GM21515 (cell line): Measurements from ENCODE around the gene BCL2L11.

Experiments used
- ATAC-seq: cut with Tn5 transposase; IDR thresholded peaks from one replicate; pipeline ENCODE4 v1.9.1; 2021; ENCODE audit not compliant: unreplicated experiment

Gene BCL2L11

DNA sequence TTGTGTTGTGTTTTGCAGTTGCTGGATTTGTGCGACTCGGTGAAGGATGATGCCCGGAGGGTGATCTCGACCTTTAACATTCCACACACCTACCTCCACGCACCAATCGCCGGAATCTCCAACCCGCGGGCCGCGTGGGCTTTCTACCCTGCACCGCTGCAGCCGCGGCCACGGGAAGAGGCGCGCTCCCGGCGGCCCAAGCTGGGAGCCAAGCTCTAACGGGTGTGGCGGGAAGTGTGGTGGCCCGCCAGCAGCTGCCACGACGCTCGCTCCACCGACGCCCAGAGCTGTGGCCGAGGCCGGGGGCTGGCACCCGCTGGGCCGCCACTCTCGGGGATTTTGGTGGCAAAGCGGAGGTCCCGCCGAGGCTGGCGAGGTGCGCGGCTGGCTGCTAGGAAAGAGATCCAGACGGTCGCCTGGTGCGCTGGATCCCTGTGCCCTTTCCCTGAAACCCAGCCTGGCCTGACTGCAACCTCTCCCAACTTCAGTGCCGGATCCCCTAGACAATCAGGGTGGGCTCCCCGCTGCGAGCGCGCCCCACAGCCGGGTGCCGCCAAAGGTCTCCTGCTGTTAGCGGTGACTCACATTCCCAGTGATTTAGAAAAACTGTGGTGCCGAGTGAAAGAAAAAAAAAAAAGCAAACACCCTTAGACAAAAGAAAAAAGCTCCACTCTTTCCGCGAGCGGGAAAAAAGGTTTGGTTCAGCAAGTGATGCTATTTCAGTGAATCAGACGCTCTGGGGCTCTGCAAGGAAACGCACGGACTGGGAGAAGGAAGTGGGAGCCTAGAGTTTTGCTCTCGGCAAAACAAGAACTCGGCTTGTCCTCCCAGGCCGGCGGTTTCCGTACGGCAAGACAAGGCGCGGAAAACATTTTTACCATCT is 2.9 kb upstream of the BCL2L11 start:
- no peak for ATAC-seq

DNA sequence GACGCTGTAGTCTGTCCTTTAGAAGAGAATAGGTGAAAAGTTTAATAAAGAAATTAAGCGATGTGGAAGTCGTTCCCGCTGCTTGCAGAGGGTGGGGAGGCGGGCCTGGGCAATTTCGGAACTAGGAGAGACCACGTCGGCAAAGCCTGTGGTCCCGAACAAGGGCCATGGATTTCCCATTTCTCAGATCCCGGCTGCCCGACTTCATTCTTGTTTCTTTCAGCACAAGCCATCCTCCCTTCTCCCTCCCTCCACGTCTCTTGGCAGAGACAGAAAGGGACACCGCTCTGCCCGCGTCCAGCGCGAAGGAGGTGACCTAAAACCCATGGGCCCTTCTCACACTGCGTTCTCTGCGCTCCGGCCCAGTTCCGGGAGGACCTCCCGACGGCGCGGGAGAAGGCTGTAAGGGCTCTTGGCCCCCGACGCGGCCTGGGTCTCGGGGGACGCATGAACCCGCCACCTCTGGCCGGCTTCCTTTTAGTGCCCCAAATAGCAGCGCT is 2.2 kb upstream of the BCL2L11 start:
- no peak for ATAC-seq

DNA sequence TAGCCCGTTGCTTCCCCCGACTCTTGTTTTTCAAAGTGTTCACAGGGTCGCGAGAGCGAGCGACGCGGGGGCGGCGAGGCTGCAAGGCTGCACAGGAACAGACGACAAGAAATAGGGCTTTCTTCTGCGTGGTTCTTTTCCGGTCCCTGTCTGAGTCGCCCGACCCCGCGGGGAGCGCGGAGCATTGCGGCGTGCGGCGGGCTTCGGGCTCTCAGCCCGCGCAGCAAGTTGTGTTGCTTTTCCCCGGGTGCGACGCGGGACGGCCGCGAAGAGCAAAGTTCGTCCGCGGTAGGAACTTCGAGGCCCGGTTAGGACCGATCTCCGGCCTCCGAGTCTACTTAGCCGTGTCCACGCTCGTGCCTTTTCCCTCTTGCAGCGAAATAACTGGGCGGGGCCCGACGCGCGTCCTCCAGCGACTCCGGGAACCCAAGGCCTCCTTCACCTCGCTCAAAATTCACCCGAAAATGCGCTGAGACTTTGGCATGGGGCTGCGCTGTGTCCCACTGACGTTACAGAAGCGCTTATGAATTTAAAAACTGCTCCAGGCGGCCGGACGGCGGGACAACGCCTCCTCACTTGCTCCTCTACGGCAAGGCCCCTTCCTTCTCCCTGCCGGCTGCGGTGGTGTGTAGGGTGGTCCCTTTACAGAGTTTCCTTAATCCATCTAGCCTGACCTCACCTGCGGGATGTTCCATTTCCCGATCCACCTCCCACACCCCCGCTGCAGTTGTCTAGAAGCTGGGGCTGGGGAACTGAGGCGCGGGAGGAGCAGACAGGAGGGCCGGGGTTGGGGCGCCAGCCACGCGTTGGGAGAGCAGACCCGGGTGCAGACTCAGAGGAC is 1.5 kb upstream of the BCL2L11 start:
- ATAC-seq = no peak

DNA sequence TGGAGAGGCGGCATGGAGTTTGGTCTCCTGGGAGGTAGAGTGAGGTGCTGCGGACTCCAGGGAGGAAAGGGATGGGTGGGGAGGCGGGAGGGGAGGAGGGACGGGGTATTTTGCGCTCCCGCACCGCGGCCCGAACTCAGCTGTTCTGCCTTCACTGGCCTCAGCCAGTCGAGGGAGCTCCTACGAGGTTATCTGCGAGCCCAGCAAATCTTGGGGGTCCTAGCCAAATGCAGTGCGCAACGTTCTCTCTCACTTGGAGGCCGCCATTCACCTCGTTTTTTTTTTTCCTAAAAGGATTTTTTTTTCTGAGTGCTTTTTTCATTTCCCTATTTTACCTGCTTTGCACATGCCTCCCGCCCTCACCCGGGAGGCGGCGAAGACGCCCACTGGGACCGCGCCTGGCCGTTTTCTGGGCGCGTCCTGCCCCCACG is 877 bp upstream of the BCL2L11 start:
- peak; percentile 2 for ATAC-seq

DNA sequence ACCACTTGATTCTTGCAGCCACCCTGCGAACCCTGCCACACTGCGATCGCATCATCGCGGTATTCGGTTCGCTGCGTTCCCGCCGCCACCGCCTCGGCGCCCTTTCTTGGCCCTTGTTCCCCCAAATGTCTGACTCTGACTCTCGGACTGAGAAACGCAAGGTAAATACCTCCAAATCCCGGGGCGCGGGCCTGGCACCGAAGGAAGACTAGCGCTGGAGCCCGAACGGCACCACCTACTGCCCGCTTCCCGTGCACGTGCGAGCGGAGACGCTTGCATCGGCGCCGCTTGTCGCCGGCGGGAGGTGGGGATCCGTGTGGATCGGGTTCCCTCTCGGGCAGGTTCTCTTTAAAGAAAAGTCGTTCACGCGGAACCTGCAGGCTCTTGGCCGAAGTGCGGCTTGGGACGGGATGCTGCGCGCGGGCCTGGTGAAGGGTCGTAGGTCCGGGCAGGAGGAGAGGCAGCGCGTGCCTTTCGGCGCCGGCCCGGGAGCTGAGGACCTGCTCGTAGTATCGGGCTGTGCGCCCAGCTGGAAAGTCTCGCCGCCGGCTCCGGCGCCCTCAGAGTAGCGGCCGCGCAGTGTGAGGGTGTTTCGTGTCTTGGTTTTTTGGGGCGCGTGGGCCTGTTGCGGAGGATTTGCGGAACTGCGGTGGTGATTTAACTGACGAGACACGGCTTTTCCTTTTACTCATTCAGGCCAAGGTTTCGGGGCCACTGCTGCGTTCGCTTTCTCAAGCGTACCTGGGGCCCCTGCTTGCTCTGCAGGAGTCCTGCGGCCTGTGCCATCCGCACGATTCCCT is 514 bp downstream of the BCL2L11 start:
- ATAC-seq = no peak

DNA sequence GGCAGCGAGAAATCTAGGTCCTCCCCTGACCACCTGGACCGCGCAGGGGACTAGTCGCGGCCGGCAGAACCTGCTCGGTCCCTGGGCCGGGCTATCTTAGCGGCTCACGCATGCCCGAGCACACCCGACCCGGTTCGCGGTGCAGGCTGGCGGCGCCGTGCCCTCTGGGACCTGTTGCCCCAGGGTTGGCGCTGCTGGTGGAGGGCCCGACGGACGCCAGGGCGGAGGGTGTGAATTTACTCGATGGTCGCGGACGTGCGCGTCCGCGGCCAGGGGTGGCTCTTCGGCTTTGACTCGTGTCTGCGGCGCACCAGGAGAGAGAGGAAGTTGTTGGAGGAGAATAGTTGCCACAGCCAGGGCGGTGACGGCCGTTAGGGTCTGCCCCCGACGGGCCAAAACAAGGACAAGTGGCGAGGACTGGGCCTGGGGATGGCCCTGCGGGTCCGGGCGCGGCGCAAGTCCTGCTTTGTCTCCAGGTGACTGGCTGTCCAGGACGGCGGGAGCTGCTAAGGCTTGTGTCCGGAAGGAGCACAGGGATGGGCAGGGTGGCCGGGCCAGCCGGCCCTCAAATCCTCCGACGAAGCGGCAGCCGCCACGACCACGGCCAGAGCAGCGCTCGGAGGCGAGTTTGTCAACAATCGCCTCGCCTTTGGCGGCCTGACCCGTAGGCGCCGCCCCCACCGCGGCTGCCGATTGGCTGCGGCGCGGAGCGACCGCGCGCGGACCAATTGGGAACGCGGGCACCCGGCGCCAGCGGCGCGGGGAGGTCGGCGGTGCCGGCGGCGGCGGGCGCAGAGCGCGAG is 1.3 kb downstream of the BCL2L11 start:
- peak; percentile 43 for ATAC-seq

DNA sequence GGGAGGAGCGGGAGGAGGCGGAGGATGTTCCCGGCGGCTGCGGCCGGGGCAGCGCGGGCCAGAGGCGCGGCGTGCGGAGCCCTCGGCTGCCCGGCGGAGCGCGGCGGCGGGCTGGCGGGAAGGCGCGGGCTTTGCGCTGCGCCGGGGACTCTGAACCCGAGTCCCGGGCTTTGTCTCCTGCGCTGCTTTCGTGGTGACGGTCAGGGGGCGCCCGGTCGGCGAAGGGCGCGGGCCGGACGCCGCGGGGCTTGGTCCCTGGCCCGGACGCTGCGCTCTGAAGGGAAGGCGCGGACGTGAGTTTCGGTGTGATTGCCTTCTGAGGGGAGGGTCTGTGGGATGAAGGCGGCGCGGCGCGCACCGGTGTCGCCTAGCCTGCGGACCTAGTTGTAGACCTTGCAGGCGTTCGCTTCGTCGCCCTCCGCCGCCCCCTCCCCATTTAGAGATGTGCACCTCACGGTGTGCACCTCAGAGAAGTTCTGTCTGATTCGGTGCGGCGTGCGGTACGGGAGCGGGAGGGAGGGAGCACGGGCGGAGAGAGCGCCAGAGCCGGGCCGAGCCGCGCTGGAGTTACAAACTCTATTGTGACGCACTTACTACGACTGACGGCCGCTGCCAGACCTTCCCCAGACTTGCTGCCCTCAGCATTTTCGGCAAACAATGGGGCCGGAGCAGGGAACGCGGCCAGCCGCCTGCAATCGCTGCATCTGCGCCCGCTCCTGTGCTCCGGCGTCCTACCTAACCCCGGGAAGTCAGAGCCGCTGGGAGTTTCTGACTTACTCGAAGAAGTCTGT is 2.1 kb downstream of the BCL2L11 start:
- peak; percentile 0 for ATAC-seq

DNA sequence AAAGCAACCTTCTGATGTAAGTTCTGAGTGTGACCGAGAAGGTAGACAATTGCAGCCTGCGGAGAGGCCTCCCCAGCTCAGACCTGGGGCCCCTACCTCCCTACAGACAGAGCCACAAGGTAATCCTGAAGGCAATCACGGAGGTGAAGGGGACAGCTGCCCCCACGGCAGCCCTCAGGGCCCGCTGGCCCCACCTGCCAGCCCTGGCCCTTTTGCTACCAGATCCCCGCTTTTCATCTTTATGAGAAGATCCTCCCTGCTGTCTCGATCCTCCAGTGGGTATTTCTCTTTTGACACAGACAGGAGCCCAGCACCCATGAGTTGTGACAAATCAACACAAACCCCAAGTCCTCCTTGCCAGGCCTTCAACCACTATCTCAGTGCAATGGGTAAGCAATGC is 3.0 kb downstream of the BCL2L11 start:
- ATAC-seq = no peak

DNA sequence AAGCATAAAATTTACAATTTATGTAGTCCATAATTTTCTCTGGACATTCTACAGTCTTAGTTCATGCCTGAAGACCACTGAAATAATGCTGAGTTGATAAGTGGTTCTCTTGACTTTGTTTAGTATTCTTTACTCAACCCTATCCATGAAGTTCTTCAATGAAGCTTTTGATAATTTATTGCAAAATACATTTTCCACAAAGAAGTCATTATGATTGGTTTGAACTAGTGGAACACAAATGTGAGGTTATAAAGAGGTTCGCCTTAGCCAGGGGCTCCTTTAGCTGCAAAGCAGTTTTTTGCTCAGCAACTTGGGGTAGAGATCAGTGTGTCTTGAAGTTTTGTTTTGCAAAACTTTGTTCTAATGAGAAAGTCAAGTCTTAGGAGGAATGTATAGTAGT is 5.9 kb downstream of the BCL2L11 start:
- ATAC-seq = no peak

DNA sequence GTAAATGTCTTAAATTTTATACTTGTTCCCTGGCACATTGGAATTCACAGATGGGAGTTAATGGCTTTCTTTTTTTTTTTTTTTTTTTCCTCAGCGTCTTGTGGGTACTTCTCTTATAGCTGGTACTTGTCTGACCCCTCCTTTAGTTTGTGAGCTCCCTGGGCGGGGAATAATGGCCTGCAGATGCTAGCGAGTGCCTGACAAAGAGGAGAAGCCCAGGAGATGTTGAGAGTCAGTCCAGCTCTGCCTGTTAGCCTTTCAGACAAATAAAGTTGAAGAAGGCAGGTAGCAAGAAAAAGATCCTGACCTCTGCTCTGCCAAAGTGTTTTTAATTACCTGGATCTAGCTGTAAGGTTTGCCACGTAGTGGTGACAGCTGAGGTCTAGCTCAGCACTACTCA is 6.6 kb downstream of the BCL2L11 start:
- no peak for ATAC-seq

DNA sequence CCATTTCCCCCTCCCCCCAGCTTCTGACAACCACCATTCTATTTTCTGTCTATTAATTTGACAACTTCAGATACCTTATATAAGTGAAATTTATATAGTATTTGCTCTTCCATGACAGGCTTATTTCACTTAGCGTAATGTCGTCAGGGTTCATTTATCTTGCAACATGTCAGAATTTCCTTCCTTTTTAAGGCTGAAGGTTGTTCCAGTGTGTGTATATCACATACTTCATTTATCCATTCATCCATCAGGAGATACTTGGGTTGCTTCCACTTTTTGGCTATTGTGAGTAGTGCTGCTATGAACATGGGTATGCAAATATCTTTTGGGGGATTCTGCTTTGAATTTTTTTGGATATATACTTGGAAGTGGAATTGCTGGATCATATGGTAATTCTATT is 7.4 kb downstream of the BCL2L11 start:
- ATAC-seq = no peak

DNA sequence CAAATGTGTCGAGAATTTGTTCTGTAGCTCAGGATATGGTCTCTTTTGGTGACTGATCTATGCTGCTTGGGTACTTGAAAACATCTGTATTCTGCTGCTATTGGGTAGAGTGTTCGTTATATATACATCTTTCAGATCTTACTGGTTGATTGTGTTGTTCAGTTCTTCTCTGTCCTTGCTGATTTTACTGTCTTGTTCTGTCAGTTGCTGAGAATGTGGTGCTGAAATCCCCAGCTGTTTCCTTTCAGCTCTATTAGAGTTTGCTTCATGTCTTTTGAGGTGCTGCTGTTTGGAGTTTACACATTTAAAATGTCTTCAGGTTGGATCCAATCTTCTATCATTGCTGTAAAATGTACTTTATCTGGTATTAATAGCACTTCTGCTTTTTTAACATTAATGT is 12.9 kb downstream of the BCL2L11 start:
- ATAC-seq = no peak

DNA sequence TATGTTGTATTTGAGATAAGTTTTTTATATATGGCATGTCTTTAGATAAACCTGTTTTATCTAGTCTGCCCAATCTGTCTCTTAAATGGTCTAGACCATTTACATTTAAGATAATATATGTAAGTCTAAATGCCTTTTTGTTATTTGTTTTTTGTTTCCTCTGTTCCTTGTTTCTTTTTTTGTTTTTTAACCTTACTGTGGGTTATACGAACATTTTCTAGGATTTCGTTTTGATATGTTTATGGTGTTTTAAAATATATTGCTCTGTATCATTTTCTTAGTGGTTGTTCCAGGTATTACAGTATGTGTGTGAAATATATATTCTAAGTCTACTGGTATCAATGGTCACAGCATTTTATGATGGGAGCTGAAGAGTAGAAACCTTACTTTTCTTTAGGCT is 13.3 kb downstream of the BCL2L11 start:
- ATAC-seq = no peak

DNA sequence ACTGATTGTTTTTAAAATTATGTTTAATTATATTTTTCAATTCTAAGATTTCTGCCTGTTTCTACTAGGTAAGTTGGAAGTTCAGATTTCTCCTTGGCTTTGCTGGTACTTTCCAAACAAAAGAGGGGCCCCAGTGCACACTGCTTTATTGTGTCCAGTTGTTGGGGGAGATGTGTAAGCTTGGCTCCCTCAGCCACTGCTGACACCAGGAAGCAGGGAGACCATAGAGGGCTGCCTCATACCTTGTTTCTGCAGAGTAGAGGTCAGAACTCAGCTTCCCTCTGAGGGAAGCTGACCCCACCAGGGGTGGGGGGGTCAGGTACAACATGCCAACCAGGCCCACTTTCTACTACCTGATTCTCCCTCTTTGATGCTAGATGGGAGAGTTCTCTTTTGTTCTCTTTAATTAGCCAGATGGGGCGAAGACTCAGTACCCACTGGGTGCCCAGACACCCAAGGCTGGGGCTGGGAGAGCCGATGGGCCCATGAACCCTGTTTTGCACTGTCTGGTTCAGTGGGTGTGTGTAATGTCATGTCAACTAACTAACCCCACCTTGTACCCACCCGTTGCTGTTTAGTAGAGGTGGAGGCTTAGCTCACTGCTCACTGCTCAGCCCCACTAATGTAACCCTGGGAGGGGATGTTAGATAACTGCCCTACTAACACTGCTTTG is 14.7 kb downstream of the BCL2L11 start:
- no peak for ATAC-seq

DNA sequence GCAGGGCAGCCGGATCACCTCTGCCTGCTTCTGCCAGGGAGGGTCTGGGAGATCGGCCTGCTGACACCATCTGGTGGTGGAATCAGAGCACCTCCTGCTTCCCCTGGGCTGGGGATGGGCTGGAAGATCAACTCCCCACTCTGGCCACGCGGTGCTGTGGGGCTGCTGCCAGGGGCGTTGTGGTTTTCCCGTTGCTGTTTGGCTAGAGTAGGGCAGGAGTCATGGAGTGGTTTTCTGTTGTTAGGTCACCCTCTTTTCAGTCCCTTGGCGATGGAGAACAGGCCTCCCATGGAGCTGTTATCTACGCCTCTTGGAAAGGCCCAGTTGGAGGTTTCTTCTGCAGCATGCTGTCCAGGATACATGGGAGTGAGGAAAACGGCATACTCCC is 15.2 kb downstream of the BCL2L11 start:
- ATAC-seq = no peak

DNA sequence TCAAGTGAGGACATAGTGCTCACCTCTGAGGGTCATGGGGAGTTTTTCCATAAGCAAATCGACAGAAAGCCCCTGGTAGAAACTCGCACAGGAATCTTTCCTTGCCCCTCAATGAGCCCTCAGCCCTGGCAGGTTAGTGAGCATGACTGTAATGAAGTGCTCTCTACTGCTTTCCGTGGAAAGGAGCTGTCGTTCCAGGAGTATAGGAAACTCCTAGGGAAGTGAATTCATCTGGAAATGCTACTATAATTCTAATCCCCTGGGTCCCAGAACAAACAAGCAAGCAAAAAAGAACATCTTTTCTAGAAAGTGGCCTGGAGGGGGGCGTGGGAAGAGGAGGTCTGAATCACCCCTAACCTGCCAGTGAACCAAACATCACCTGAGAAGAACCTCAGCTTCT is 18.1 kb downstream of the BCL2L11 start:
- no peak for ATAC-seq

DNA sequence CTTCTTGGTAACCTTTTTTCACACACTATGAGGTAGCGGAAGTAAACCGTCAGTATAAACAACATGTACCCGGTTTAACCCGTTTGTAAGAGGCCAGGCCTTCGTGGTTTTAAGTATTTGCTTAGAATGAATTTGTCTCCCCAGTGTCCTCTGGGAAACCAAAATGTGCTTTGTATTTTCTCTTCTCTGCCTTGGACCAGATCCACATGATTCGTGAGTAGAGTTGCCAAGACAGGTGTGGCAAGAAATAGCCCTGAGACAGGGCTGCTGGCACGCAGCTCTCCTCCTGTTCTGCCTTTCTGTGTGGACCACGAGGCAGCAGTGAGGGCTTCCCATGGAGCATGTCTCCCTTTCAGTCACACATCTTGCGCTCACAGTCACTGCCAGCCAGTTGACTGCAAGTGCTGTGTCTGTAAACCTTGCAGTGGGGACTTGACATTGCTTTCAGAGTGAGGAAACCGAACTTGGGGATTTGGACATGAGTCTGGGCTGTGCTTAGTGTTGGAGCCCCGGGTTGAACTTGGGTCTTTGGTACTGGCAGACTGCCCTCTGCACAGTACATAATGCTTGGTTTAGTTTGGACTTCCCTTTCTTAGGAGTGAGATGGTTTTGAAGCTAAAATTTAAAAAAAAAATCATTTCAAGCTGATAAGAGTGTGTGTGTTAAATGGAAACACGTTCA is 19.1 kb downstream of the BCL2L11 start:
- no peak for ATAC-seq

DNA sequence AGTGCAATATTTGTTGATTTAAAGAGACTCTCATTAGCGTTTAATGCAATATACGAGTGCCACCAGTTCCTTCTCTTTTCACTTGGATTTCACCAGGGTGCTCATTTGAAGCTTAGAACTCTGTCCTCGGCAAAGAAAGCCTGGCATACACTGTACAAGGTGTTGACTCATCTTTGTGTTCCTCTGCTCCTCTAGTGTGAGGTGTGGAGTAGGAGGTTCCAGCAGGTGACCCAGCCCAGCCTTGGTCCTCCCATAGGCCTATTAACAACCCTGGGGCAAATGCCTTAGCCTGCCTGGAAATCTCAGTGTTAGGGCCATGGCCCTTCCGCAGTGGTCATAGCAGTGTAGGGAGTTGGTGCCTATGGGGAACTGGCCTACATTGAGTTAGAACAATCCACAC is 20.1 kb downstream of the BCL2L11 start:
- no peak for ATAC-seq
